Vein endothelial cell (primary cell): Measurements from ENCODE around the gene TRIM73. TPM values are rescaled to one million over a fixed set of nuclear protein-coding genes. Genes with fewer than 3 reads are reported as not detected.

Experiments used
- small RNA-seq: library from RNA; depleted of rRNA; stranded (forward); fragments of <200 nt; gene quantifications from one replicate; pipeline ENCODE3, GENCODE V24; 2012
- total RNA-seq: library from RNA; depleted of rRNA; stranded (reverse); fragments of >200 nt; gene quantifications from 2 replicates; pipeline ENCODE4 v1.2.3, GENCODE V29; 2012

TRIM73 gene
- total RNA-seq = 0.98 and 1.2 TPM in 2 replicates

GRCh38 chr7:75395329-75395728 lies at the start of gene TRIM73:
Gene TRIM73, plus strand, starts transcription at chr7:75395629. Its CDS starts 3,305 bp downstream, at chr7:75398934.

Small RNA genes within 50 kb of the gene (small RNA-seq; reads per million reads assigned to genes)
- gene RF00019 = not detected

Other genes starting within 250 kb of the TRIM73 start
- gene POM121C, start 90.7 kb downstream of the TRIM73 start, total RNA-seq = 12.1 and 20.2 TPM in 2 replicates
- gene SPDYE5, start 96.7 kb downstream of the TRIM73 start, total RNA-seq = not detected in 2 replicates